DMS53 treated with DMSO at 0.1 percent for 48 hours (cell line): ENCODE results near the gene PDIA4.
A peak's percentile ranks its signal among the peaks of the same experiment; 100 is the strongest.

ENCODE experiments used
- DNase-seq: peaks from one replicate; lab custom pipeline; 2025; ENCODE audit not compliant: unreplicated experiment; lab: John Stamatoyannopoulos, UW

Gene PDIA4

DNA sequence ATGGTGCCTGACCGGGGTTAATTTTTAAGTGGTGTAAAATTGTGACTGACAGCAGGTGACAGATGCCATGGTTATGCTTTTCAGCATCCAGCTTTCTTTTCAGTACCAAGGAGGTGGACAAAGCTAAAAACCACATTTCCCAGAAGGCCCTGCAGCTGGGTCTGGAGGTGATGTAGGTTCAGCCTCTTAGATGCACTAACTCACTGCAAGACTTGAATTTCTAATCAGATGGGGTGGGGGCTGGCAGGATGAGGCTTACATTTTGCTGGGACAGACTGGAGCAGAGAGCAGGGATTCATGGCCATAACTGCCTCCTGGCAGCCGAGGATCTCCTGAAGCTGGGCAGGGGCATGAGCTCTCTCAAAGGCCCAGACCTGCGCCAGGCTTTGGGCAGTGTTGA lies 52.4 kb downstream of the PDIA4 start:
- DNase-seq, result no peak

DNA sequence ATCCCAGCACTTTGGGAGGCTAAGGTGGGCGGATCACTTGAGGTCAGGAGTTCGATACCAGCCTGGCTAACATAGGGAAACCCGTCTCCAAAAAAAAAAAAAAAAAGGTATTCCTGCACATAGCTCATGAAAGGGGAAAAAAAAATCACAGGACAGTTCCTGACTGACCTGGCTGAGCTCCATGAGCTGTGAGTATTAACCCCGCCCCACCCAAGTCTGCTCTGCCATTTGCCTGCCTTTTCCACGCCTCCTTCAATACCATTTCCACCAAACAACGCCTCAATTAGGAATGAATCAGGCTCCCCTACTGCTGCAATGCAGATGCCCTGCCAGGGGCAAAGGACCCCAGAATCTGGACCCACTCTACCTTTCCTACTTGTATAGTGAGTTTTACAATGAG lies 55.0 kb downstream of the PDIA4 start:
- no peak for DNase-seq

DNA sequence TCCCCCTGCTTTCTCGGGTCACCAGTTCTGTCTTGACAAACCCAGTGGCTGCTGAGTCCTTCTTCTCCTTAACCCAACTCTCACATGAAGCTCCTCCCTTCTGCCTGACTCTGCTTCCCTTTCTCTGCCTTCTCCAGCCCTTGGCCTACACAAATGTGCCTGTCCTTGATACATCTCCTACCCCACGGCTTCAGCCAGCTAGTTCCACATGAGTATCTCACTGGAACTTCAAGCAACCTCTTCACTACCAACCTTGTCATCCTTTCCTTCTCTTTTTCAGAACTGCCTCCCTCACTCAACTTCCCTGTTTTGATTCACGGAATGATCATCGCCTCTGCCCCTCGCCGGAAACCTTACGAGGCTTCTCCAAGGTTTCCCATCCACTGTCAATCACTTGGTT lies 55.9 kb downstream of the PDIA4 start:
- no peak for DNase-seq

- no peak for DNase-seq
Observed at GRCh38 chr7:148967602-148968001, 60.7 kb downstream of the PDIA4 start.

GRCh38 chr7:148967032-148967372 lies 61.3 kb downstream of the PDIA4 start:
- DNase-seq, result no peak

GRCh38 chr7:148964483-148965267 lies 63.6 kb downstream of the PDIA4 start:
- DNase-seq, result no peak

GRCh38 chr7:148963583-148964482 lies 64.5 kb downstream of the PDIA4 start:
- DNase-seq, result peak; percentile 59

DNA sequence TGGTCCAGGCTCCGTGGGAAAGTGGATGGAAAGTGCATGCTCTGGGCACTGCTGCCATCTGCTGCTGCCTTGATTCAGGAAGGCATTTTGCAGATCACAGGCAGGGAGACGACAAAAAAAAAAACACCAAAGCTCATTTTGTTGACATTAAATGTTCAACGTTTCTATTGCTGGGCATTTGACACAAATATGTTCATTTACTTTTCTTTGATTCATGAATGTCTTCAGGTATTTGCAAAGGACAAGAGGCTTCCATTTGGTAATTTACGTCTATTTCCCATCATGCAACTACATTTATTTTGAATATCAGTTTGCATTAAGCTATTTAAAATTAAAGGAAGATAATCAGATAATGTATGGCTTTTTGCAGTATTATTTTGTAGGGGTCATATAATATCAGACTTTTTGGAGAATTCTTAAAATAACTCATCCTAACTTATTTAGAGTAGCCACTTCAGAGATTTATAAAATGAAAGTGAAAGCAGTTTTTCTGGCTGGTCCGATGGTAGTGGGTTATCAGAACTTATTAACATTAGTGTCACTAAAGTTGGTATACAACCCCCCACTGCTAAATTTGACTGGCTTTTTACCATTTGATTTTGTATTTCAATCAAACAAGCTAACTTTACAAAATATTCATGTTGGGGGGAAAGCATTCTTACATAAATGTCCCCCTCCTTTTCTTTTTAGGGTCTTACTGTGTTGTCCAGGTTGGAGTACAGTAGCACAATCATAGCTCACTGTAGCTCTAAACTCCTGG lies 65.3 kb downstream of the PDIA4 start:
- DNase-seq, result peak; percentile 83

DNA sequence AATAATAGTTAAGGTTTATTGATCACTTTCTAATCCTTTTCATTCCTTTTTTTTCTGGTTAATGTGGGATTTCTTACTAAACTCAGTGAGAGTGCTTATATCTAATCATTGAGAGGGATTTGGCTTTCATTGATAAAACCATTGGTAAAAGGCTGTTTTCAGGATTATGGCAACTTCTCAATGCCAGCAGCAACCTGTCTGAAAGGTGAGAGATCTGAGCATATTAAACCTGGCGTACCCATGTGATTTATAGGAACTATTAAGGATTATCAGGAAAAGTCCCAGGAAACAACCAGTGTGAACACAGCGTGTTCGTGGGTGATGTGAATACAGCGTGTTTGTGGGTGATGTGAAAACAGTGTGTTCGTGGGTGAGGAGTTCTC lies 65.9 kb downstream of the PDIA4 start:
- no peak for DNase-seq

- DNase-seq, result no peak
Observed at GRCh38 chr7:148959726-148960125, 68.6 kb downstream of the PDIA4 start.

- no peak for DNase-seq
Observed at GRCh38 chr7:148958061-148958460, 70.2 kb downstream of the PDIA4 start.

DNA sequence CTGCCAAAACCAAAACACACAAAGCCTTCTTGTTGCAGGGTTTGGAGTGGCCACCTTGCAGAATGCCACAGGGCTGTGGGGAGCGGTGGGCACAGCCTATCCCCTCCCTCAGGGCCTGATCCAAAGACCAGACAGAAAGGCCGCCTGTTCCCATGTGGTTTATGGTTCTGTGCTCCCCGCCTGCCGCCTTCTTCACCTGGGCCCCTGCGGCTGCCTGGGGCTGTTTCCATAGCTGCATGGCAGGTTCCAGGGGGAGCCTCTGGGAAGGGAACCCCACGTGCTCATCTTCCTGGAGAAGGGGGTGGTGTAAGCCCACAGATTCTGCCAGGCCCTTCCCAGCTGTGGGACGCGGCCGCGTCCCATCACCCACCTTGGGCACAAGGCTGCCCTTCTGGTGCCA lies 73.5 kb downstream of the PDIA4 start:
- DNase-seq, result no peak

DNA sequence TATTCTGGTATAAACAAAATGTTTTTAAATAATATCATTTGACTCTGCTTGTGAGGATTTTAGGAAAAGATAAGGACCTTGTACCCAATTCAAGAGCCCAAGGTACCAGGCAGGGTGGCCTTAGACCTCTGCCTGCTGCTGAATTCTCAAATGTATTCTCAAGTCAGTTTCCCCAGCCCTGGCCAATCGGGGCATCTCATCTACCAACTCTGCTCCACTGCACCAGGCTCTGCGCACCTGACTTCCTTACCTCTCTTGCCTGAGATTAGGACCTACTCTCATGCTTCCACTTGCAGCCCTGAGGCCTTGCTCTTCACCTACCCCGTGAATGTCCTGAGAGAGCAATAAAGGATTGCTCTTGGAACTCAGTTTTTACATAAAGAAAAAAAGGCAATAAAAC lies 74.6 kb downstream of the PDIA4 start:
- no peak for DNase-seq
